ENCODE measurements around the gene MTG2. TPM values are rescaled to one million over a fixed set of nuclear protein-coding genes. Genes with fewer than 3 reads are reported as not detected.

MTG2 gene
- polyA plus RNA-seq, 1 donor from 2014 or later: 36.1 TPM

DNA sequence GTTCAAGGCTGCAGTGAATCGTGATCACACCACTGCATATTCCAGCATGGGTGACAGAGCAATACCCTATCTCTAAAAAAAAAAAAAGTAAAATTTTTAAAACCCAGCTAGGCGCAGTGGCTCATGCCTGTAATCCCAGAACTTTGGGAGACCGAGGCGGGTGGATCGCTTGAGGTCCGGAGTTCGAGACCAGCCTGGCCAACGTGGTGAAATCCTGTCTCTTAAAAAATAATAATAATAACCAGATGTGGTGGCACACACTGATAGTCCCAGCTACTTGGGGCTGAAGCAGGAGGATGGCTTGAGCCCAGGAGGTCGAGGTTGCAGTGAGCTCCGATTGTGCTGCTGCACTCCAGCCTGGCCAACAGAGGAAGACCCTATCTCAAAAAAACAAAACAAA lies 13.5 kb downstream of the MTG2 start:
- Histone ChIP-seq H4K20me1 (ENCODE audit: insufficient read depth) (no peaks in the 10 kb centered on the region), H3F3A (ENCODE audit: insufficient read depth, low read length, poor library complexity, severe bottlenecking) (no peaks in the 10 kb centered on the region), H3K79me2 (replicated peaks; ENCODE audit: insufficient read depth, low read length) (no peaks in the 10 kb centered on the region), H3K4me3 (ENCODE audit: low read length) (no peak overlapping the region), H2AFZ (ENCODE audit: low read depth, low read length) (no peak overlapping the region), H3K9ac (ENCODE audit: low read length) (no peak overlapping the region), H3K36me3 (ENCODE audit: insufficient read depth, low read length) (no peaks in the 10 kb centered on the region), H3K4me2 (ENCODE audit: low read length) (no peak overlapping the region), H3K27ac (ENCODE audit: low read length) (no peak overlapping the region), H3K9me3 (ENCODE audit: low read length) (no peaks in the 10 kb centered on the region), H3K9me2 (ENCODE audit: insufficient read depth, low read length) (no peaks in the 10 kb centered on the region), H3K27me3 (ENCODE audit: insufficient read depth, low read depth, low read length) (no peaks in the 10 kb centered on the region)
- no peak for TF ChIP-seq EP300 (conservative IDR thresholded peaks at IDR 0.05; ENCODE audit: poor library complexity, severe bottlenecking)
- TF ChIP-seq SMC3 (conservative IDR thresholded peaks at IDR 0.05; ENCODE audit: poor library complexity): no peak
- no peak for TF ChIP-seq TAF1 (IDR thresholded peaks at IDR 0.05; ENCODE audit: low read depth)
- no peak for TF ChIP-seq EZH2 (IDR thresholded peaks at IDR 0.05; ENCODE audit: borderline replicate concordance, insufficient read depth, low read length, poor library complexity, severe bottlenecking)
- TF ChIP-seq RAD21 (conservative IDR thresholded peaks at IDR 0.05): no peak

DNA sequence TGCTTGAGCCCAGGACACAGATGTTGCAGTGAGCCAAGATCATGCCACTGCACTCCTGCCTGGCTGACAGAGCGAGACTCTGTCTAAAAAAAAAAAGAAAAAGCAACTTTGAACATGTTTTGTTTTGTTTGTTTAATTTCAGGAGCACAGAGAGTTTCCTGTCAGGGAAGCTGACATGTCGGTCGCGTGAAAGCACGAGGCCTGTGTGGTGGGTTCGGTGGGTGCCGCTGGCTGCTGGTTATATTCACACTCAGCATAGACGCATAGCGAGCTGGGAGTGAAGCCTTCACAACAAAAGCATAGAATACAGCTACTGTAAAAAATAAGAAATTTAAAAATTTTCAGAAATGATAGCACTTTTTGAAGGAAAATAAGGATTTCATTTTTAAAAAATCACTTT lies 14.5 kb downstream of the MTG2 start:
- H3K27me3 ChIP-seq (ENCODE audit: insufficient read depth, low read depth, low read length): no peaks in the 10 kb centered on the region
- no peaks in the 10 kb centered on the region for H3K79me2 ChIP-seq (replicated peaks; ENCODE audit: insufficient read depth, low read length)
- H3K4me3 ChIP-seq (ENCODE audit: low read length): no peak overlapping the region
- H3K36me3 ChIP-seq (ENCODE audit: insufficient read depth, low read length): no peaks in the 10 kb centered on the region
- H3K4me2 ChIP-seq (ENCODE audit: low read length): no peak overlapping the region
- TF ChIP-seq MXI1 (conservative IDR thresholded peaks at IDR 0.05; ENCODE audit: poor library complexity, severe bottlenecking) (no peak), EP300 (conservative IDR thresholded peaks at IDR 0.05; ENCODE audit: poor library complexity, severe bottlenecking) (no peak), POLR2AphosphoS5 (IDR thresholded peaks at IDR 0.05) (no peak), TAF1 (IDR thresholded peaks at IDR 0.05; ENCODE audit: low read depth) (no peak), RAD21 (conservative IDR thresholded peaks at IDR 0.05) (no peak), SMC3 (conservative IDR thresholded peaks at IDR 0.05; ENCODE audit: poor library complexity) (no peak), EZH2 (IDR thresholded peaks at IDR 0.05; ENCODE audit: borderline replicate concordance, insufficient read depth, low read length, poor library complexity, severe bottlenecking) (no peak)
- TF ChIP-seq, protein P1, sequence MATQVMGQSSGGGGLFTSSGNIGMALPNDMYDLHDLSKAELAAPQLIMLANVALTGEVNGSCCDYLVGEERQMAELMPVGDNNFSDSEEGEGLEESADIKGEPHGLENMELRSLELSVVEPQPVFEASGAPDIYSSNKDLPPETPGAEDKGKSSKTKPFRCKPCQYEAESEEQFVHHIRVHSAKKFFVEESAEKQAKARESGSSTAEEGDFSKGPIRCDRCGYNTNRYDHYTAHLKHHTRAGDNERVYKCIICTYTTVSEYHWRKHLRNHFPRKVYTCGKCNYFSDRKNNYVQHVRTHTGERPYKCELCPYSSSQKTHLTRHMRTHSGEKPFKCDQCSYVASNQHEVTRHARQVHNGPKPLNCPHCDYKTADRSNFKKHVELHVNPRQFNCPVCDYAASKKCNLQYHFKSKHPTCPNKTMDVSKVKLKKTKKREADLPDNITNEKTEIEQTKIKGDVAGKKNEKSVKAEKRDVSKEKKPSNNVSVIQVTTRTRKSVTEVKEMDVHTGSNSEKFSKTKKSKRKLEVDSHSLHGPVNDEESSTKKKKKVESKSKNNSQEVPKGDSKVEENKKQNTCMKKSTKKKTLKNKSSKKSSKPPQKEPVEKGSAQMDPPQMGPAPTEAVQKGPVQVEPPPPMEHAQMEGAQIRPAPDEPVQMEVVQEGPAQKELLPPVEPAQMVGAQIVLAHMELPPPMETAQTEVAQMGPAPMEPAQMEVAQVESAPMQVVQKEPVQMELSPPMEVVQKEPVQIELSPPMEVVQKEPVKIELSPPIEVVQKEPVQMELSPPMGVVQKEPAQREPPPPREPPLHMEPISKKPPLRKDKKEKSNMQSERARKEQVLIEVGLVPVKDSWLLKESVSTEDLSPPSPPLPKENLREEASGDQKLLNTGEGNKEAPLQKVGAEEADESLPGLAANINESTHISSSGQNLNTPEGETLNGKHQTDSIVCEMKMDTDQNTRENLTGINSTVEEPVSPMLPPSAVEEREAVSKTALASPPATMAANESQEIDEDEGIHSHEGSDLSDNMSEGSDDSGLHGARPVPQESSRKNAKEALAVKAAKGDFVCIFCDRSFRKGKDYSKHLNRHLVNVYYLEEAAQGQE (IDR thresholded peaks at IDR 0.05; ENCODE audit: borderline replicate concordance): no peak
- TF ChIP-seq, protein P2, sequence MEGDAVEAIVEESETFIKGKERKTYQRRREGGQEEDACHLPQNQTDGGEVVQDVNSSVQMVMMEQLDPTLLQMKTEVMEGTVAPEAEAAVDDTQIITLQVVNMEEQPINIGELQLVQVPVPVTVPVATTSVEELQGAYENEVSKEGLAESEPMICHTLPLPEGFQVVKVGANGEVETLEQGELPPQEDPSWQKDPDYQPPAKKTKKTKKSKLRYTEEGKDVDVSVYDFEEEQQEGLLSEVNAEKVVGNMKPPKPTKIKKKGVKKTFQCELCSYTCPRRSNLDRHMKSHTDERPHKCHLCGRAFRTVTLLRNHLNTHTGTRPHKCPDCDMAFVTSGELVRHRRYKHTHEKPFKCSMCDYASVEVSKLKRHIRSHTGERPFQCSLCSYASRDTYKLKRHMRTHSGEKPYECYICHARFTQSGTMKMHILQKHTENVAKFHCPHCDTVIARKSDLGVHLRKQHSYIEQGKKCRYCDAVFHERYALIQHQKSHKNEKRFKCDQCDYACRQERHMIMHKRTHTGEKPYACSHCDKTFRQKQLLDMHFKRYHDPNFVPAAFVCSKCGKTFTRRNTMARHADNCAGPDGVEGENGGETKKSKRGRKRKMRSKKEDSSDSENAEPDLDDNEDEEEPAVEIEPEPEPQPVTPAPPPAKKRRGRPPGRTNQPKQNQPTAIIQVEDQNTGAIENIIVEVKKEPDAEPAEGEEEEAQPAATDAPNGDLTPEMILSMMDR (IDR thresholded peaks at IDR 0.05; ENCODE audit: poor library complexity, severe bottlenecking): no peak
- H3F3A ChIP-seq (ENCODE audit: insufficient read depth, low read length, poor library complexity, severe bottlenecking): no peaks in the 10 kb centered on the region
- H4K20me1 ChIP-seq (ENCODE audit: insufficient read depth): no peaks in the 10 kb centered on the region
- no peak overlapping the region for H3K27ac ChIP-seq (ENCODE audit: low read length)
- H3K9me3 ChIP-seq (ENCODE audit: low read length): no peaks in the 10 kb centered on the region
- no peak overlapping the region for H3K9ac ChIP-seq (ENCODE audit: low read length)
- H3K9me2 ChIP-seq (ENCODE audit: insufficient read depth, low read length): no peaks in the 10 kb centered on the region
- H2AFZ ChIP-seq (ENCODE audit: low read depth, low read length): no peak overlapping the region

All from neural cell (in vitro differentiated cells).